HepG2 (cell line): Measurements from ENCODE around the gene MSRB2.

ENCODE experiments used
- EZH2 ChIP-seq: conservative IDR thresholded peaks from 2 replicates; pipeline ENCODE4 v1.6.1; 2012; ENCODE audit warnings: mild to moderate bottlenecking, low read depth, low read length, moderate library complexity
- REST ChIP-seq, 2 experiments: IDR thresholded peaks; 2 replicates each; pipeline ENCODE4 v1.6.1; 2011 to 2012; ENCODE audit warnings: low read length in 2 of 2, borderline replicate concordance in 1 of 2, low read depth in 1 of 2, mild to moderate bottlenecking in 1 of 2, moderate library complexity in 1 of 2
- ZC3H4 ChIP-seq: sonication (generic); formaldehyde crosslinking; IDR thresholded peaks from 2 replicates; pipeline ENCODE4 v1.4.0; 2020; ENCODE audit warnings: missing genetic modification reagents, borderline replicate concordance
- ZNF121 ChIP-seq: sonication (generic); formaldehyde crosslinking; IDR thresholded peaks from 2 replicates; pipeline ENCODE4 v1.5.0; 2020; ENCODE audit warnings: mild to moderate bottlenecking, missing genetic modification reagents
- ZNF354B ChIP-seq: sonication (generic); formaldehyde crosslinking; IDR thresholded peaks from 2 replicates; pipeline ENCODE4 v1.8.0; 2022; ENCODE audit warnings: mild to moderate bottlenecking, missing genetic modification reagents
- ZNF431 ChIP-seq: sonication (generic); formaldehyde crosslinking; IDR thresholded peaks from 2 replicates; pipeline ENCODE4 v1.9.0; 2022; ENCODE audit warnings: missing genetic modification reagents, low read depth, mild to moderate bottlenecking, borderline replicate concordance
- ZNF543 ChIP-seq: sonication (generic); formaldehyde crosslinking; IDR thresholded peaks from 2 replicates; pipeline ENCODE4 v1.4.0; 2020; ENCODE audit warnings: mild to moderate bottlenecking, missing genetic modification reagents
- TF ChIP-seq, protein P1 (sequence below): sonication (generic); formaldehyde crosslinking; IDR thresholded peaks from 2 replicates; pipeline ENCODE4 v1.4.0; 2020; ENCODE audit warnings: low read depth, mild to moderate bottlenecking, missing genetic modification reagents

DNA sequence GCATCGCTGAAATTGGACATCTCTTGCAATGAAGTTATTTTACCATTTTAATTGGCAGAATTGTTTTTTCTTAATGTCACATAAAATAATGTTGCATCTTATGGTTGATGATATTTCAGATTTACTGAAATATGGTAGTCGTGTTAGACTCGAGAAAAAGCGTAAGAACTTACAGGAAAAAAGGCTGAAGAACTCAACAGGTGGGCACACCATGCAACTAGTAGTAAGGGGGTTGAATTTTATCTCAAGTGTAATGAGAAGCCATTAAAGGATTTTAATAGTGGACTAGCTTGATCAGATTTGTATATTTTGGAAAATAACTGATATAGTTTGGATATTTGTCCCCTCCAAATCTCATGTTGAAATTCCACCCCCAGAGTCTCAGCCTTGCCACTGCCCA lies 41.1 kb downstream of the MSRB2 start:
- TF ChIP-seq ZNF121 (CRISPR knock-in tag) (no peak), ZNF543 (CRISPR knock-in tag) (no peak), REST (IDR thresholded peaks at IDR 0.05; ENCODE audit: borderline replicate concordance in 1 of 2, low read depth in 1 of 2, low read length in 2 of 2) (no peak), ZNF431 (CRISPR knock-in tag) (no peak), EZH2 (no peak), ZC3H4 (CRISPR knock-in tag) (no peak), ZNF354B (CRISPR knock-in tag) (no peak)
- TF ChIP-seq, protein P1, sequence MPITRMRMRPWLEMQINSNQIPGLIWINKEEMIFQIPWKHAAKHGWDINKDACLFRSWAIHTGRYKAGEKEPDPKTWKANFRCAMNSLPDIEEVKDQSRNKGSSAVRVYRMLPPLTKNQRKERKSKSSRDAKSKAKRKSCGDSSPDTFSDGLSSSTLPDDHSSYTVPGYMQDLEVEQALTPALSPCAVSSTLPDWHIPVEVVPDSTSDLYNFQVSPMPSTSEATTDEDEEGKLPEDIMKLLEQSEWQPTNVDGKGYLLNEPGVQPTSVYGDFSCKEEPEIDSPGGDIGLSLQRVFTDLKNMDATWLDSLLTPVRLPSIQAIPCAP, result no peak
